Stimulated activated CD8-positive, alpha-beta memory T cell treated with anti-CD3 and anti-CD28 coated beads, Interleukin-7, amount 100 ng/mL, for 1 hour (primary cell): ENCODE results near the gene TNFSF9.
"Not testable (repeated sequence)": the region's sequence is repeated elsewhere in the genome, so short reads cannot be mapped to it uniquely, and the experiment has no call there.

Experiments used
- DNase-seq, 2 donors: peaks; one replicate each; pipeline ENCODE4 v3.0.0-alpha.2; 2020; ENCODE audit warnings: low read depth in 2 of 2

TNFSF9 gene

DNA sequence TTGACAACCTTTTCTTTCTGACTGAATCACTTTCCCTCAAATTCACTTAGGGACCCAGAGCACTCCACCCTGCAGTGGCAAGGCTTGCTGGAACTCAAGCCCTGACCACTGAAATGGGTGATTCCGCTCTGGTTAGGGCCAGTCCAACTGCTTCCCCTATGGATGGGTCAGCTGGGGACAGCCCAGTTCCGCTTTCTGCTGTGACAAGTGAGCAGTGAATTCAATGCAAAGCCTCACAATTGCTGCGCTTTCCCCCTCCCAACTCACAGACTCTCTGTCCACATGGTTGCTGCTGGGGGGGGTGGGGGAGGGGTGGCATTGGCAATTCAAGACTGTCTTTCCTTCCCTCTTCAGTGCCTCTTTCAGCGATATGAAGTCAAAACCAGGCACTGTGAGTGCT lies 41.4 kb downstream of the TNFSF9 start:
- no peak for DNase-seq

DNA sequence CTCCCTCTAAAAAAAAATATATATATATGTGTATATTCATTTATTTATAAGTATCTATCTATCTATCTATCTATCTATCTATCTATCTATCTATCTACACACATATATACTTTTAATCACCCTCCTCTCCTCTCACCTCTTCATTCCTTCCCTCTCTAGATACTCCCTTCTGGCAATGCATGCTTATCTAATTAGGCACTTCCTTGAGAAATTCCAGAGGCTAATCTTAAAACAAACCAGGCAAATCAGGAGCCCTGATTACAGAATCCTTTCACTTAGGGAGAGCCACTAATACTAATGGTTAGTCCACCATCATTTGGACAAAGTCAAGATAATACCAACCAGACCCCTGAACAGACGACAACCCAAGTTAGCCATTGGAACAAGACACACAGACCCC lies 42.5 kb downstream of the TNFSF9 start:
- DNase-seq: no peak

DNA sequence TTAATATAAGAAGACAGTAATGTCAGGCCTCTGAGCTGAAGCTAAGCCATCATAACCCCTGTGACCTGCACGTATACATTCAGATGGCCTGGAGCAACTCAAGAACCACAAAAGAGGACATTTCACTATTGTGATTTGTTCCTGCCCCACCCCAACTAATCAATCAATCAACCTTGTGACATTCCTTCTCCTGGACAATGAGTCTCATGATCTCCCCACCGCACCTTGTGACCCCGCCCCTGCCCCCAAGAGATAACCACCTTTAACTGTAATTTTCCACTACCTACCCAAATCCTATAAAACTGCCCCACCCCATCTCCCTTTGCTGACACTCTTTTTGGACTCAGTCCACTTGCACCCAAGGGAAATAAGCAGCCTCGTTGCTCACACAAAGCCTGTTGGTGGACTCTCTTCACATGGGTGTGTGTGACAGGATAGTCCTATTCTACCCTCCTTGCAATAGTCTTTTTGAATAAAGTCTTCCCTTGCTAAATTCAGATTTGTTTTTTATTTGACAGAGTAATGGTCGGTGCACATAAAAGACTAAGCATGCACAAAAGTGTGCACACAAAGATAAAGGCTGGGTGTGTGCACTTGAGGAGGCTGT lies 46.1 kb downstream of the TNFSF9 start:
- DNase-seq: no peak

DNA sequence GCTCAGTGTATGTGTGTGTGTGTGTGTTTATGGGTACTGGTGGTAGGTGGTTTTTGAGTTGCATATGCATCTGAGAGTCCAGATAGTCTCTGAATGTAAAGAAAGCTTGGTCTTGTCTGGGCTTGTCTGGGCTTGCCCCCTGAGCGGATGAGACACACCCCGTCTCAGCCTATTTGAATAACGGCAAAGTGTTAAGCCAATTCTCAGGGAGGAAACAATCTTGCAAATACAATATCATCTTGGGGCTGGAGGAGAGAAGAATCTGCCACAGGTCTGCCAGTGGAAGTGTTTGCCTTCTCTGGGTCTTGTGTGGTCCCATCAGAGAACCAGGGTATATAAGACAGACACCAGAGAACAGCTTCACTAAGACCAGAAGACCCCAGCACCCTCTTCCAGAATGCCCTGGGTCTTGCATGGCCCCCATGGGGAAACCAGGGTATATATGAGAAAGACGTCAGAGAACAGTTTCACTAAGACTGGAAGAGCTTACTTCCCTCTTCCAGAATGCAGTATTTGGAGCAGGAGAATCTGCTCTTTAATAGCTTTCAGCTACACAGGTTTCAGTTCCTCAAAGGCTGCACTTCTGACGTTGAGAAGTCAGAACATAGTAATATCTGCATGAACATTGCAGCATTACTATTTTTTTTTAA lies 46.8 kb downstream of the TNFSF9 start:
- DNase-seq: no peak

DNA sequence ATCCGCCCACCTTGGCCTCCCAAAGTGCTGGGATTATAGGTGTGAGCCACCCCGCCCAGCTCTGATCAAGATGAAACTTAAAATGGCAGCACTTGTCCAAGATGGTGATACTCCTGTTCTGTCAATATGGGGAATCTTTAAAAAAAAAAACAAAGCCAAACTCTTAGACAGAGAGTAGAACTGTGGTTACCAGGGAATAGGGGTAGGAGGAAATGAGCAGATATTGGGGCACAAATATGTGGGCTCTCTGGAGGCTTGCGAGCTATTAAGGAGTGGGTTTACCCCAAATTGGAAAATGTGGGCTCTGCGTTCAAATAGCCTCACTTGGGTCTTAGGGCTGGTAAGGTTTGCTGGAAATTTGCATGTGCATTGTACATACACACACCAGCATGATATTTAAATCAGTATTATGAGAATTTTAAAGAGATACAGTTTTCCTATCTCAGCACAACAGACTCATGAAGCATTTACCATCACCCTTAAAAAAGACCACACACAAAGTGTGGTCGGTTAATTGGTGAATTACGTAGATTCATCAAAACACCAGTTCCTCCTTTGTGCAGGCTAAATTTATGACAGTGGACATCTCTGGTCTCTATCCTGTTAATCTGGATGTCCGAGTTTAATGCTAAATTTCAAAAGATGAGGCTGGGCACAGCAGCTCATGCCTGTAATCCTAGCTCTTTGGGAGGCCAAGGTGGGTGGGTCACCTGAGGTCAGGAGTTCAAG lies 48.8 kb downstream of the TNFSF9 start:
- no peak for DNase-seq

DNA sequence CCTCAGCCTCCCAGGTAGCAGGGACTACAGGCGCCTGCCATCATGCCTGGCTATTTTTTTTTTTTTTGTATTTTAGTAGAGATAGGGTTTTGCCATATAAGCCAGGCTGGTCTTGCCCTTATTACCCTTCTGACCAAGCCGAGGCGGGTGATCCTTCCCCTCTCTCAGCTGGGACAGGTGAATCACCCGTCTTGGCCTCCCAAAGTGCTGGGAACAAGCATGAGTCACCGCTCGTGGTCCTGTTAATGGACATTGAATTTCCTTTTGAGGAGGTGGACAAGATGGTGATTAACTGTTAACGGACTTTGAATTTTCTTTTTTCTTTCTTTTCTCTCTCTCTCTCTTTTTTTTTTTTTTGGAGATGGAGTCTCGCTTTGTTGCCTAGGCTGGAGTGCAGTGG lies 49.5 kb downstream of the TNFSF9 start:
- DNase-seq: no peak

DNA sequence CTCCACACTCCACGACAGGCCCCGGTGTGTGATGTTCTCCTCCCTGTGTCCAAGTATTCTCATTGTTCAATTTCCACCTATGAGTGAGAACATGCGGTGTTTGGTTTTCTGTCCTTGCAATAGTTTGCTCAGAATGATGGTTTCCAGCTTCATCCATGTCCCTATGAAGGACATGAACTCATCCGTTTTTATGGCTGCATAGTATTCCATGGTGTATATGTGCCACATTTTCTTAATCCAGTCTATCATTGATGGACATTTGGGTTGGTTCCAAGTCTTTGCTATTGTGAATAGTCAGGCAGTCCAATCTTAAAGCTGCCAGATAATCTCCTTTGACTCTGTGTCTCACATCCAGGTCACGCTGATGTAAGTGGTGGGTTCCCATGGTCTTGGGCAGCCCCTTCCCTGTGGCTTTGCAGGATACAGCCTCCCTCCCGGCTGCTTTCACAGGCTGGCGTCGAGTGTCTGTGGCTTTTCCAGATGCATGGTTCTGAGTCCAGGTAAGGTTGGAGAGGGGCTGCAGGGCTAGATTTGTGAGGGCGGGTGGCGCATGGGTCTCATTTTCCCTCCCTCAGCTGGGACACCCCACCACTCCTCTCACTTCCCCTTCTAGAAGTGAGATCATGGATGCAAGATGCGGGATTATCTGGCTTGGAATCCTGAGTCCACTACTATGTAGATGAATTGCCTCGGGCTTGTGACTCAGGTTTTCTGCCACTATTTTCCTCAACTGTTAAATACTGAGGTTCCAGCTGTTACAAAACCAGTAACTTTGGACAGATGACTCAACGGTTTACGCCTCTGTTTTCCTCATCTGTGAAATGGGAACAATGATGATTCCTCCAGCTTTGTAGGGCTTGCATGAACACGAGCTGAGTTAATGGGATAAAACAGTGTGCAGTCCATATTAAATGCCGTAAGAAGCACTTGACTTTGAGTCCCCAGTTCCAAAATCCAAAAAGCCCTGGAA lies 52.0 kb downstream of the TNFSF9 start:
- DNase-seq: not testable (repeated sequence)
